Right lobe of liver (tissue), 6 donors: Measurements from ENCODE around the gene PTMA. TPM values are rescaled to one million over a fixed set of nuclear protein-coding genes. Genes with fewer than 3 reads are reported as not detected.

ENCODE experiments used
- ATAC-seq, 4 donors: fragments of 200-7000 bp; cut with Tn5 transposase; one replicate each; pipeline ENCODE4 v1.9.1; 2020; ENCODE audit warnings: mild to moderate bottlenecking in 4 of 4, moderate library complexity in 4 of 4
- DNase-seq, 3 donors: peaks; one replicate each; pipeline ENCODE4 v3.0.0-alpha.2; 2020
- H3K27ac ChIP-seq, 3 donors: fragments of 200-600 bp; one replicate each; pipeline ENCODE4 v1.8.0; 2022
- H3K27me3 ChIP-seq, 2 donors: fragments of 200-600 bp; one replicate each; pipeline ENCODE4 v1.8.0; 2022
- H3K36me3 ChIP-seq, 4 donors: fragments of 200-600 bp; sonication (generic) in 1 of 4; one replicate each; pipeline versions ENCODE4 v1.5.1 to v1.8.0; 2017 to 2022; ENCODE audit warnings: control low read depth in 1 of 4
- H3K4me1 ChIP-seq, 4 donors: fragments of 200-600 bp; sonication (generic) in 1 of 4; one replicate each; pipeline versions ENCODE4 v1.5.1 to v1.8.0; 2017 to 2022; ENCODE audit warnings: control low read depth in 1 of 4
- H3K4me3 ChIP-seq, 3 donors: fragments of 200-600 bp; one replicate each; pipeline ENCODE4 v1.8.0; 2022
- H3K9me3 ChIP-seq, 4 donors: fragments of 200-600 bp; sonication (generic) in 1 of 4; one replicate each; pipeline versions ENCODE4 v1.5.1 to v1.8.0; 2017 to 2022; ENCODE audit warnings: control low read depth in 1 of 4
- POLR2A ChIP-seq: fragments of 450-650 bp; IDR thresholded peaks from one replicate; pipeline ENCODE4 v1.6.1; 2017; ENCODE audit warnings: antibody characterized with exemption, mild to moderate bottlenecking
- WGBS: methylation state at CpG from one replicate; pipeline ENCODE4 v1.1.6; 2018; ENCODE audit warnings: low coverage, low lambda C conversion rate; ENCODE audit not compliant: insufficient coverage; ENCODE audit errors: missing lambda C conversion rate; 5-methylcytosine and 5-hydroxymethylcytosine counted together
- intact Hi-C, 2 donors: fragments of 100-400 bp; cut with DNase I; formaldehyde crosslinking; loops; one replicate each; pipeline versions ENCODE4 v1.11.2 to v1.14.1; 2022
- total RNA-seq, 6 experiments: library from RNA; depleted of rRNA in 2 of 6; stranded (reverse); fragments of >200 nt in 2 of 6; fragmentation: NEBNext Ultra II Directional in 3 of 6; extraction: Animal tissue kit (Norgen Biotek cat#: 25700) in 3 of 6; gene quantifications; one replicate each; pipeline versions ENCODE4 v1.1.0 to v1.2.4, GENCODE V29; 2016 to 2023
- TF ChIP-seq, protein P1 (sequence below), 4 donors: fragments of 200-600 bp in 3 of 4; fragments of 450-650 bp in 1 of 4; IDR thresholded peaks; one replicate each; pipeline versions ENCODE4 v1.5.1 to v1.8.0; 2016 to 2022; ENCODE audit warnings: antibody characterized with exemption in 4 of 4, mild to moderate bottlenecking in 2 of 4
- donor health status: DM: no; HTN: yes; CAD: no.
- donor health status: DM: no; HTN: no; CAD: no.
- donor health status: DM: no; HTN: no; CAD: no.
- donor health status: DM: no; HTN: yes; CAD: no.
- donor health status: DM: no; HTN: yes; CAD: no.

The PTMA gene
- total RNA-seq, 6 experiments from 2014 or later = 180 to 373 (median 252) TPM

DNA sequence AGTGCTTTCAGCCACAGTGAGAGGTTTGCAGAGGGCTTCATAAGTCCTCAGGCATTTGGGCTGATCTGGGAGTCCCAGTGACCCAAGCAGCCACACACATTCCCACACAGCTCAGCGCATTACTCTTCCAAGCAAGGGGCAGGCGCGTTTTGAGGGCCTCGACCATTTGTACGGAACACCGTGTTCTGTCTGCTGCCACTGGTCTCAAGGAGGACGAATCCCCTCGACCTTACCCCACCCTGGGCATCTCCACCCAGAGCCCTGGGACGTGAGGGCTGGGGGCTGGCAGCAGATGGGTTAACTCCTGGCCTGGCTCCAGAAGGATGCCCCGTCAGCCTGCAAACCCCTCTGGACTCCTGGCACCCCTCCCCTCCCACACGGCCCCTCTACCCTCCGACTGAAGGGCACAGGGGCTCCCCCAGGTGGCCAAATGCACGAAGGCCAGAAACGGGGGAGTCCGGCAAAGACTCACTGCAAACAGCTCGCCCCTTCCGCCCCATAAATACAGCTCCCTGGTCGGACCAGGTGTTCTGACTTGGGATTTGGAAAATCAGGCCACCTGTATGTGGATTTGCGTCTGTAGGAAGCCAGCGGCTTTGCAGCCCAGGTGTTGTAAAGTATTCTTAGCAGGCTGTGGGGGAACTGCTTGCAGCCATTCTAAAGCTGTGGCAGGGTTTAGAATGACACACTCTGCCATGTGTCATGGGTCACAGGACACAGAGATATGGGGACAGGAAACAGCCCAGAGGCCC, 33.6 kb upstream of the PTMA start:
- WGBS = 33% methylated on average over 7 of the region's 20 CpGs
- peak in 1 of 3 donors; percentile 65 for DNase-seq

GRCh38 chr2:231676243-231676642, 32.1 kb upstream of the PTMA start:
- no peak overlapping the region for H3K27ac ChIP-seq
- H3K27me3 ChIP-seq = no peaks in the 10 kb centered on the region
- H3K36me3 ChIP-seq = no peaks in the 10 kb centered on the region
- H3K4me3 ChIP-seq = no peak overlapping the region
- no peak for TF ChIP-seq POLR2A
- TF ChIP-seq, protein P1, sequence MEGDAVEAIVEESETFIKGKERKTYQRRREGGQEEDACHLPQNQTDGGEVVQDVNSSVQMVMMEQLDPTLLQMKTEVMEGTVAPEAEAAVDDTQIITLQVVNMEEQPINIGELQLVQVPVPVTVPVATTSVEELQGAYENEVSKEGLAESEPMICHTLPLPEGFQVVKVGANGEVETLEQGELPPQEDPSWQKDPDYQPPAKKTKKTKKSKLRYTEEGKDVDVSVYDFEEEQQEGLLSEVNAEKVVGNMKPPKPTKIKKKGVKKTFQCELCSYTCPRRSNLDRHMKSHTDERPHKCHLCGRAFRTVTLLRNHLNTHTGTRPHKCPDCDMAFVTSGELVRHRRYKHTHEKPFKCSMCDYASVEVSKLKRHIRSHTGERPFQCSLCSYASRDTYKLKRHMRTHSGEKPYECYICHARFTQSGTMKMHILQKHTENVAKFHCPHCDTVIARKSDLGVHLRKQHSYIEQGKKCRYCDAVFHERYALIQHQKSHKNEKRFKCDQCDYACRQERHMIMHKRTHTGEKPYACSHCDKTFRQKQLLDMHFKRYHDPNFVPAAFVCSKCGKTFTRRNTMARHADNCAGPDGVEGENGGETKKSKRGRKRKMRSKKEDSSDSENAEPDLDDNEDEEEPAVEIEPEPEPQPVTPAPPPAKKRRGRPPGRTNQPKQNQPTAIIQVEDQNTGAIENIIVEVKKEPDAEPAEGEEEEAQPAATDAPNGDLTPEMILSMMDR (IDR thresholded peaks at IDR 0.05) = no peak
- no peak for ATAC-seq
- WGBS = 90% methylated on average over 2 of the region's 6 CpGs
- DNase-seq = no peak
- no peaks in the 10 kb centered on the region for H3K9me3 ChIP-seq
- H3K4me1 ChIP-seq = peaks cover 0 to 4% (median 1%) of the 10 kb centered on the region in 4 donors
- intact Hi-C loops = loop anchor here (5.0 kb wide), 2 partner anchors 36 to 41 kb away; no protein-coding TSS in a partner anchor

More for the DNA sequence above, 33.6 kb upstream of the PTMA start:
- peak; percentile 58 to 65 (median 61) for ATAC-seq
- no peak overlapping the region for H3K27ac ChIP-seq
- H3K36me3 ChIP-seq = no peaks in the 10 kb centered on the region
- no peak overlapping the region for H3K4me3 ChIP-seq
- H3K4me1 ChIP-seq = peaks cover 0 to 4% (median 1%) of the 10 kb centered on the region in 4 donors
- no peak for TF ChIP-seq POLR2A
- TF ChIP-seq, protein P1 (IDR thresholded peaks at IDR 0.05) = peak; percentile 66 to 85 (median 73)
- intact Hi-C loops = loop anchor here (5.0 kb wide), 4 partner anchors 38 to 62 kb away; no protein-coding TSS in a partner anchor
- H3K27me3 ChIP-seq = no peaks in the 10 kb centered on the region
- no peaks in the 10 kb centered on the region for H3K9me3 ChIP-seq

- peaks cover 0 to 7% (median 3%) of the 10 kb centered on the region in 4 donors for H3K4me1 ChIP-seq
- H3K27ac ChIP-seq = no peak overlapping the region
- DNase-seq (peak; percentile 70 to 81 (median 80)), ATAC-seq (peak; percentile 49 to 61 (median 52))
- TF ChIP-seq, protein P1 (IDR thresholded peaks at IDR 0.05) = peak; percentile 83 to 99 (median 88)
- no peak for TF ChIP-seq POLR2A
- intact Hi-C loops = loop anchor here (5.0 kb wide), 2 partner anchors 35 to 40 kb away; no protein-coding TSS in a partner anchor
- WGBS = 0% methylated on average over 7 of the region's 8 CpGs
- H3K36me3 ChIP-seq = no peaks in the 10 kb centered on the region
- H3K4me3 ChIP-seq = no peak overlapping the region
- H3K9me3 ChIP-seq = no peaks in the 10 kb centered on the region
- H3K27me3 ChIP-seq = no peaks in the 10 kb centered on the region
Observed at GRCh38 chr2:231677632-231678104, 30.7 kb upstream of the PTMA start.

- peaks cover 0 to 7% (median 3%) of the 10 kb centered on the region in 4 donors for H3K4me1 ChIP-seq
- WGBS = 76% methylated on average over 5 of the region's 11 CpGs
- H3K4me3 ChIP-seq = peak overlapping the region in 2 of 3 donors; percentile 62 to 65
- no peaks in the 10 kb centered on the region for H3K36me3 ChIP-seq
- intact Hi-C loops = loop anchor here (5.0 kb wide), 2 partner anchors 32 to 37 kb away; no protein-coding TSS in a partner anchor
- no peak for TF ChIP-seq POLR2A
- TF ChIP-seq, protein P1 (IDR thresholded peaks at IDR 0.05) = no peak
- no peak for DNase-seq
- no peak for ATAC-seq
- no peak overlapping the region for H3K27ac ChIP-seq
- no peaks in the 10 kb centered on the region for H3K9me3 ChIP-seq
- no peaks in the 10 kb centered on the region for H3K27me3 ChIP-seq
Observed at GRCh38 chr2:231679908-231680284, 28.4 kb upstream of the PTMA start.
